C4-2B (cell line): ENCODE data around the gene EPDR1.

Source experiments
- CTCF ChIP-seq: fragments of 450-650 bp; conservative IDR thresholded peaks from 2 replicates; pipeline ENCODE4 v1.5.1; 2017; ENCODE audit warnings: mild to moderate bottlenecking
- ZFX ChIP-seq: fragments of 450-650 bp; IDR thresholded peaks from 2 replicates; pipeline ENCODE4 v1.6.1; 2017

GRCh38 chr7:37893359-37893758 lies 27.1 kb upstream of the EPDR1 start:
- TF ChIP-seq CTCF (no peak), ZFX (no peak)
